ENCODE measurements around the gene TMPRSS12. TPM values are rescaled to one million over a fixed set of nuclear protein-coding genes. Genes with fewer than 3 reads are reported as not detected.
"Not testable (repeated sequence)": the region's sequence is repeated elsewhere in the genome, so short reads cannot be mapped to it uniquely, and the experiment has no call there.

TMPRSS12 gene
- total RNA-seq, 4 donors from 2014 or later = not detected

DNA sequence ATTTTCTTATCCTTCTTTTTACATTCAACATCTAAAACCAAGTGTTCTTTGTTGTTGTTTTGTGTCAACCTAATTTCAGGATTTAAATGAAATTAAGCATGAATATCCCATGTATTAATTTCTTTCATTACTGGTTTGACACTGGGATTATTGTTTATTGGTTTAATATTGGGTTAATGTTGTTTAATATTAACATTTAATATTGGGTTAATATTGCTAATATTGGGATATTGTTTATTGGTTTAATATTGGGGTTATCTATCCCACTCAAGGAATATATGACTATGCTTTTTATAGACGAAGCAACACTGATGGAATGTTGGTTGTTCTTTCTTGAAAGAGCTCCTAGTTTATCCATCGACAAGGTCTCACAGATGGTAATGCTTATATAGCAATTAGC lies 45.9 kb downstream of the TMPRSS12 start:
- 90 to 95% methylated on average over 2 of the region's 2 CpGs for WGBS, 2 donors (ENCODE audit: low coverage in 1 of 2)
- ATAC-seq = no peak
- no peaks in the 10 kb centered on the region for H3K27me3 ChIP-seq
- no peak overlapping the region for H3K4me3 ChIP-seq
- TF ChIP-seq, protein P1, sequence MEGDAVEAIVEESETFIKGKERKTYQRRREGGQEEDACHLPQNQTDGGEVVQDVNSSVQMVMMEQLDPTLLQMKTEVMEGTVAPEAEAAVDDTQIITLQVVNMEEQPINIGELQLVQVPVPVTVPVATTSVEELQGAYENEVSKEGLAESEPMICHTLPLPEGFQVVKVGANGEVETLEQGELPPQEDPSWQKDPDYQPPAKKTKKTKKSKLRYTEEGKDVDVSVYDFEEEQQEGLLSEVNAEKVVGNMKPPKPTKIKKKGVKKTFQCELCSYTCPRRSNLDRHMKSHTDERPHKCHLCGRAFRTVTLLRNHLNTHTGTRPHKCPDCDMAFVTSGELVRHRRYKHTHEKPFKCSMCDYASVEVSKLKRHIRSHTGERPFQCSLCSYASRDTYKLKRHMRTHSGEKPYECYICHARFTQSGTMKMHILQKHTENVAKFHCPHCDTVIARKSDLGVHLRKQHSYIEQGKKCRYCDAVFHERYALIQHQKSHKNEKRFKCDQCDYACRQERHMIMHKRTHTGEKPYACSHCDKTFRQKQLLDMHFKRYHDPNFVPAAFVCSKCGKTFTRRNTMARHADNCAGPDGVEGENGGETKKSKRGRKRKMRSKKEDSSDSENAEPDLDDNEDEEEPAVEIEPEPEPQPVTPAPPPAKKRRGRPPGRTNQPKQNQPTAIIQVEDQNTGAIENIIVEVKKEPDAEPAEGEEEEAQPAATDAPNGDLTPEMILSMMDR (IDR thresholded peaks at IDR 0.05) = no peak
- no peak for TF ChIP-seq POLR2A (IDR thresholded peaks at IDR 0.05)
- TF ChIP-seq POLR2AphosphoS5 (IDR thresholded peaks at IDR 0.05) = no peak
- TF ChIP-seq EP300 (IDR thresholded peaks at IDR 0.05) = no peak
- no peaks in the 10 kb centered on the region for H3K36me3 ChIP-seq
- H3K27ac ChIP-seq = no peak overlapping the region
- no peaks in the 10 kb centered on the region for H3K9me3 ChIP-seq
- peaks cover 0 to 8% (median 0%) of the 10 kb centered on the region in 3 donors for H3K4me1 ChIP-seq

DNA sequence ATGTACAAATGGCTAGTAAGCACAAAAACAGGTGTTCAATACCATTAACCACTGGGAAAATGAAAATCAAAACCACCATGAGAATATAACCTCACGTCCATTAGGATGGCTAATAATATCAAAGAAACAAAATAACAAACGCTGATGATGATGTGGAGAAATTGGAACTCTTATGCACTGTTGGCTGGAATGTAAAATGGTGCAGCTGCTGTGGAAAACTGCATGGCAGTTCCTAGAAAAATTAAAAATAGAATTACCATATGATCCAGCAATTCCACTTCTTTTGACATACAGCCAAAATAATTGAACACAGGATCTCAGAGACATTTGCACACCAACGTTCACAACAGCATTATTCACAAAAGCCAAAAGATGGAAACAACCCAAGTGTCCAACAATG lies 51.5 kb downstream of the TMPRSS12 start:
- Histone ChIP-seq H3K4me1 (no peaks in the 10 kb centered on the region), H3K36me3 (no peaks in the 10 kb centered on the region), H3K9me3 (peaks cover 0 to 7% (median 0%) of the 10 kb centered on the region in 3 donors), H3K4me3 (no peak overlapping the region), H3K27me3 (no peaks in the 10 kb centered on the region), H3K27ac (no peak overlapping the region)
- 13 to 16% methylated on average over 3 of the region's 3 CpGs for whole genome bisulfite sequencing, 2 donors (ENCODE audit: low coverage in 1 of 2)
- TF ChIP-seq, protein P1 (IDR thresholded peaks at IDR 0.05) = no peak
- TF ChIP-seq POLR2AphosphoS5 (IDR thresholded peaks at IDR 0.05) = no peak
- no peak for TF ChIP-seq EP300 (IDR thresholded peaks at IDR 0.05)
- no peak for TF ChIP-seq POLR2A (IDR thresholded peaks at IDR 0.05)
- ATAC-seq = no peak

DNA sequence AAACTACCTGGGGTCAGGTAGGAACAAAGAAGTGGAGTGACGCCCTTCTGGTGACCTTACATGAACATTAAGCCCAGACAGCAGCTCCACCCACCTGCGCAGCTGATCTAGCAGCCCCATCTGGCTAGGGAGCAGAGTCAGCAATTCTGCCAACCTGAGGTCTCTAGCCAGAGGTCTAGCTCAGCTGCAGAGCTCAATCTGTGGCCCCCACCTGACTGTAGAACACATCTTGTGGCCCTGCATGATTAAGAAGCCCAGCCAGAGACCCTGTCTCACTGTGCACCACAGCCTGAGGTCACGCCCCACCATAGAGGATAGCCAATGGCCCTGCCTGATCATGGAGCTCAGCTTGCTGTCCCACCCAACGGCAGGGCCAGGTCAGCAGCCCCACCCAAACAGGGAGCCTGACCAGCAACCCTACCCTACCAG lies 59.0 kb downstream of the TMPRSS12 start:
- H3K27ac ChIP-seq = no peak overlapping the region
- TF ChIP-seq POLR2A (IDR thresholded peaks at IDR 0.05) (no peak), POLR2AphosphoS5 (IDR thresholded peaks at IDR 0.05) (no peak), EP300 (IDR thresholded peaks at IDR 0.05) (no peak)
- TF ChIP-seq, protein P1 (IDR thresholded peaks at IDR 0.05) = no peak
- H3K9me3 ChIP-seq = peaks cover 0 to 7% (median 0%) of the 10 kb centered on the region in 3 donors
- no peak overlapping the region for H3K4me3 ChIP-seq
- WGBS, 2 donors (ENCODE audit: low coverage in 1 of 2) = no CpG with 5 or more reads among the region's 4 CpGs
- H3K4me1 ChIP-seq = no peaks in the 10 kb centered on the region
- no peaks in the 10 kb centered on the region for H3K36me3 ChIP-seq
- H3K27me3 ChIP-seq = no peaks in the 10 kb centered on the region
- no peak for ATAC-seq

DNA sequence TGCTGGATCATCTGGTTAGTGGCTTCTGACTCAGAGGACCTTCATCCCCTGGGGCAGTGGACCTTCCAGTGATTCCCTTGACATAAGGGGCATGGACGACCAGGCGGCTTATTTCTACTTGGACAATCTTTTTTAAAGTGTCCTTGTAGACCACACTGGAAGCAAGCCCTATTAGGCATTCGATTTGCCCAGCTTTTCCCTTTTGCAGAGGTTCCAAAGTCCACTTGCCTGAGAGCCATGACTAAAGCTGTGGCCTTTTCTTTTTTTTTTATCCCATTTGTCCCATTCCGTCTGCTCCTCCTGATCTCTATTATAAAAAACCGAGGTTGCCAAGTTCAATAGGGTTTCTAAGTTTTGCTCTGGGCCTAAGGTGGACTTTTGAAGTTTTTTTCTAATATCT lies 65.8 kb downstream of the TMPRSS12 start:
- H3K36me3 ChIP-seq, H3K27ac ChIP-seq, ATAC-seq, H3K4me3 ChIP-seq, H3K27me3 ChIP-seq, H3K4me1 ChIP-seq: not testable (repeated sequence)
- whole genome bisulfite sequencing, 2 donors (ENCODE audit: low coverage in 1 of 2) = 89 to 93% methylated on average over 3 to 5 of the region's 5 CpGs
- peaks cover 0 to 22% (median 0%) of the 10 kb centered on the region in 3 donors for H3K9me3 ChIP-seq

DNA sequence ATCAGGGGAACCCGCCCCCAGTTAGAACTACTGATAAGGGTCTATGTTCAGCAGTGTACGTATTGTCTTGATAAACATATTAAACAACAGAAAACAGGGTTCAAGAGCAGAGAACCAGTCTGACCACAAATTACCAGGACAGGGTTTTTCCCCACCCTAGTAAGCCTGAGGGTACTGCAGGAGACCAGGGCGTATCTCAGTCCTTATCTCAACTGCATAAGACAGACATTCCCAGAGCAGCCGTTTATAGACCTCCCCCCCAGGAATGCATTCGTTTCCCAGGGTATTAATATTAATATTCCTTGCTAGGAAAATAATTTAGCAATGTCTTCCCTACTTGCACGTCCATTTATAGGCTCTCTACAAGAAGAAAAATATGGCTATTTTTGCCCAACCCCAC lies 69.6 kb downstream of the TMPRSS12 start:
- H3K27me3 ChIP-seq, H3K36me3 ChIP-seq, H3K4me1 ChIP-seq, ATAC-seq, H3K4me3 ChIP-seq, H3K27ac ChIP-seq: not testable (repeated sequence)
- peaks cover 0 to 54% (median 0%) of the 10 kb centered on the region in 3 donors for H3K9me3 ChIP-seq
- 69 to 90% methylated on average over 6 of the region's 6 CpGs for WGBS, 2 donors (ENCODE audit: low coverage in 1 of 2)

DNA sequence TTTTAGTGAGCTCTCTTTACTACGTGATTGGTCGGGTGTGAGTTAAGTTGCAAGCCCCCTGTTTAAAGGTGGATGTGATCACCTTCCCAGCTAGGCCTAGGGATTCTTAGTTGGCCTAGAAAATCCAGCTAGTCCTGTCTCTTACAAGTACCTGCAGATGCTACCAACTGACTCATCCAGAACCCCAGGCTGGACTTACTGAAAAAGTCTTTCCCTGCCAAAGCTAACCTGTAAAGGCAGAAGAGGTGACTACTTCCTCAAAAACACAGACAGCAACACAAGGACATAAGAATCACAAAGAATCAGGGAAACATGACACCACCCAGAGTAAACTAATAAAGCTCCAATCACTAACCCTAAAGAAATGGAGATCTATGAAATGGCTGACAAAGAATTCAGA lies 70.5 kb downstream of the TMPRSS12 start:
- Histone ChIP-seq H3K27me3 (no peaks in the 10 kb centered on the region), H3K36me3 (no peaks in the 10 kb centered on the region), H3K9me3 (peaks cover 0 to 54% (median 0%) of the 10 kb centered on the region in 3 donors), H3K27ac (no peak overlapping the region), H3K4me1 (no peaks in the 10 kb centered on the region), H3K4me3 (no peak overlapping the region)
- TF ChIP-seq POLR2AphosphoS5 (IDR thresholded peaks at IDR 0.05) = no peak
- no peak for TF ChIP-seq POLR2A (IDR thresholded peaks at IDR 0.05)
- TF ChIP-seq EP300 (IDR thresholded peaks at IDR 0.05) = no peak
- TF ChIP-seq, protein P1 (IDR thresholded peaks at IDR 0.05) = no peak
- no peak for ATAC-seq
- 100% methylated on average over 1 of the region's 2 CpGs for WGBS, 2 donors (ENCODE audit: low coverage in 1 of 2)

Data from gastroesophageal sphincter (tissue), 4 donors.